Osteocyte (in vitro differentiated cells): ENCODE data around the gene SCMH1. TPM values are rescaled to one million over a fixed set of nuclear protein-coding genes. Genes with fewer than 3 reads are reported as not detected.

ENCODE experiments used
- DNase-seq: peaks from one replicate; pipeline ENCODE4 v3.0.0; 2021; ENCODE audit warnings: mixed read lengths; ENCODE audit not compliant: unreplicated experiment; ENCODE audit errors: extremely low spot score
- H3K27ac Mint-ChIP-seq: one replicate; pipeline ENCODE4 v1.8.0; 2021; ENCODE audit warnings: mild to moderate bottlenecking, mixed read lengths; ENCODE audit not compliant: unreplicated experiment
- H3K27me3 Mint-ChIP-seq: one replicate; pipeline ENCODE4 v1.8.0; 2021; ENCODE audit warnings: mixed read lengths; ENCODE audit not compliant: unreplicated experiment
- H3K36me3 Mint-ChIP-seq: one replicate; pipeline ENCODE4 v1.8.0; 2021; ENCODE audit warnings: mixed read lengths; ENCODE audit not compliant: unreplicated experiment
- H3K4me1 Mint-ChIP-seq: one replicate; pipeline ENCODE4 v1.8.0; 2021; ENCODE audit warnings: mixed read lengths; ENCODE audit not compliant: unreplicated experiment
- H3K4me3 Mint-ChIP-seq: one replicate; pipeline ENCODE4 v1.8.0; 2021; ENCODE audit warnings: mild to moderate bottlenecking, moderate library complexity, mixed read lengths; ENCODE audit not compliant: unreplicated experiment
- H3K9me3 Mint-ChIP-seq: one replicate; pipeline ENCODE4 v1.8.0; 2021; ENCODE audit warnings: mixed read lengths; ENCODE audit not compliant: unreplicated experiment
- CTCF ChIP-seq: fragments of 200-600 bp; sonication (generic); IDR thresholded peaks from 2 replicates; pipeline ENCODE4 v1.5.0; 2021; ENCODE audit warnings: antibody characterized with exemption, mild to moderate bottlenecking, moderate library complexity
- total RNA-seq: library from RNA; stranded (reverse); gene quantifications from 2 replicates; pipeline ENCODE4 v1.2.1, GENCODE V29; 2021

Gene SCMH1
- total RNA-seq, 1 donor from 2014 or later, result 37.5 TPM

GRCh38 chr1:41278076-41278475, 36.0 kb upstream of the SCMH1 start:
- no peak for DNase-seq
- H3K9me3 Mint-ChIP-seq, result no peaks in the 10 kb centered on the region
- TF ChIP-seq CTCF, result no peak
- H3K36me3 Mint-ChIP-seq, result no peaks in the 10 kb centered on the region
- no peak overlapping the region for H3K4me3 Mint-ChIP-seq
- no peak overlapping the region for H3K27ac Mint-ChIP-seq
- H3K4me1 Mint-ChIP-seq, result no peaks in the 10 kb centered on the region
- peaks cover 56% of the 10 kb centered on the region for H3K27me3 Mint-ChIP-seq

GRCh38 chr1:41277371-41277975, 35.4 kb upstream of the SCMH1 start:
- no peak overlapping the region for H3K4me3 Mint-ChIP-seq
- DNase-seq, result no peak
- H3K27ac Mint-ChIP-seq, result no peak overlapping the region
- H3K4me1 Mint-ChIP-seq, result no peaks in the 10 kb centered on the region
- TF ChIP-seq CTCF, result no peak
- no peaks in the 10 kb centered on the region for H3K9me3 Mint-ChIP-seq
- no peaks in the 10 kb centered on the region for H3K36me3 Mint-ChIP-seq
- peaks cover 53% of the 10 kb centered on the region for H3K27me3 Mint-ChIP-seq

- peaks cover 53% of the 10 kb centered on the region for H3K27me3 Mint-ChIP-seq
- H3K9me3 Mint-ChIP-seq, result no peaks in the 10 kb centered on the region
- no peaks in the 10 kb centered on the region for H3K4me1 Mint-ChIP-seq
- H3K27ac Mint-ChIP-seq, result no peak overlapping the region
- no peak for DNase-seq
- no peak overlapping the region for H3K4me3 Mint-ChIP-seq
- no peak for TF ChIP-seq CTCF
- no peaks in the 10 kb centered on the region for H3K36me3 Mint-ChIP-seq
Observed at GRCh38 chr1:41275831-41276230, 33.7 kb upstream of the SCMH1 start.

- TF ChIP-seq CTCF, result no peak
- Mint-ChIP-seq H3K27me3 (peaks cover 48% of the 10 kb centered on the region), H3K27ac (no peak overlapping the region), H3K36me3 (no peaks in the 10 kb centered on the region), H3K9me3 (no peaks in the 10 kb centered on the region), H3K4me1 (no peaks in the 10 kb centered on the region), H3K4me3 (no peak overlapping the region)
- DNase-seq, result no peak
Observed at GRCh38 chr1:41274752-41275545, 32.8 kb upstream of the SCMH1 start.

- no peak for DNase-seq
- Mint-ChIP-seq H3K36me3 (no peaks in the 10 kb centered on the region), H3K27ac (no peak overlapping the region), H3K9me3 (no peaks in the 10 kb centered on the region), H3K27me3 (peaks cover 32% of the 10 kb centered on the region), H3K4me3 (no peak overlapping the region), H3K4me1 (peaks cover 4% of the 10 kb centered on the region)
- no peak for TF ChIP-seq CTCF
Observed at GRCh38 chr1:41272601-41273000, 30.5 kb upstream of the SCMH1 start.
